GM23248 (cell line): Measurements from ENCODE around the gene SLC25A10.

Experiments used
- EZH2 ChIP-seq: fragments of 200-600 bp; sonication (generic); IDR thresholded peaks from 2 replicates; pipeline ENCODE4 v1.6.1; 2018; ENCODE audit warnings: antibody characterized with exemption, mild to moderate bottlenecking; ENCODE audit not compliant: insufficient read depth, poor library complexity, severe bottlenecking
- EZH2phosphoT487 ChIP-seq: fragments of 200-600 bp; sonication (generic); IDR thresholded peaks from 2 replicates; pipeline ENCODE4 v1.6.1; 2018; ENCODE audit warnings: antibody characterized with exemption, moderate library complexity, mild to moderate bottlenecking, low read depth; ENCODE audit not compliant: insufficient read depth

DNA sequence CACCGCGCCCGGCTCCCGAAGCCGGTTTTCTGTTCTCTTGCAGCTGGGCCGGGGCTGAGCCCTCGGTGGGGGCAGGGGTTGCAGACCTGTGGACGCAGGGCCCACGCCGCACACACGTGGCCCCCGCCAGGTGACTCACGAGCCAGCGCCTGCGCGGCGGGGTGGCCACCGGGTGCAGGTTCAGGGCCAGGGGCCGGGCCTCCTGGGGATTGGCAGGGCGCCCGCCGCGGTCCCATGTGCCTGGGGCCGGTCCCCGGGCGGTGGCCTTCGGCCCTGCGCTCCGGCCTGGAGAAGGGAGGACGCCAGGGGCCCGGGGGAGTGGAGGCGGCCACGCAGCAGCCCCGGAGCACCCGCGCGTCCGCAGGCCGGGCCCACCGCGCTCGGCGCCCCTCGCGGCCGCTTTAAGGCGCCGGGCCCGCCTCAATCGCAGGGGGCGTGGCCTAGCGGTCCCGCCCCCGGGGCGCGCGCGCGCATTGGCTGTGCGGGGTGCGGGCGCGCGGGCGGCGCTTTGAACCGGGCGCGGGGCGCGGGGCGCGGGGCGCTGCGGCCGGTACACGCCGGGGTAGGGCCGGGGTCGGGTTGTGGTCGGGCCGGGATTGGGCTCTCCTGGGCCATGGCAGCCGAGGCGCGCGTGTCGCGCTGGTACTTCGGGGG, at the start of gene SLC25A10:
- TF ChIP-seq EZH2 (no peak), EZH2phosphoT487 (no peak)
